A549 (cell line): ENCODE measurements around the gene OSBPL9. TPM values are rescaled to one million over a fixed set of nuclear protein-coding genes. Genes with fewer than 3 reads are reported as not detected.

Source experiments
- ATAC-seq, 2 experiments: fragments of 200-7000 bp in 1 of 2; fragments of >200 bp in 1 of 2; cut with Nextera tagmentation in 1 of 2; cut with Tn5 transposase in 1 of 2; 3 replicates each; pipeline versions ENCODE4 v1.8.0 to v1.9.1; 2018 to 2020; ENCODE audit warnings: mild to moderate bottlenecking in 1 of 2, moderate library complexity in 1 of 2
- CTCF ChIA-PET: fragments of 300-600 bp; sonication (Branson Sonifier 250); formaldehyde crosslinking; extraction: SDS; loops from one replicate; lab custom pipeline; 2021; ENCODE audit warnings: antibody characterized with exemption, inconsistent platforms; lab: Yijun Ruan, JAX
- POLR2A ChIA-PET: fragments of 350-600 bp; formaldehyde crosslinking; extraction: SDS; loops from one replicate; lab custom pipeline; 2021; ENCODE audit warnings: antibody characterized with exemption, inconsistent platforms; lab: Yijun Ruan, JAX
- DNase-seq, 2 experiments: peaks; one replicate each; pipeline versions ENCODE4 v3.0.0 to v3.0.0-alpha.2; 2011 to 2016; ENCODE audit warnings: low read depth in 1 of 2, low spot score in 1 of 2
- FAIRE-seq: peaks from 2 replicates; lab custom pipeline; 2011; peaks lifted over from hg19 to GRCh38; lab: Jason Lieb, UNC
- H3K27ac ChIP-seq, 2 experiments: fragments of >200 bp; sonication (Bioruptor Twin); formaldehyde crosslinking; 3 replicates each; pipeline ENCODE4 v1.5.1; 2016 to 2017
- H3K4me1 ChIP-seq: fragments of >200 bp; sonication (Bioruptor Twin); formaldehyde crosslinking; 3 replicates; pipeline ENCODE4 v1.6.1; 2016
- H3K4me2 ChIP-seq: fragments of >200 bp; sonication (Bioruptor Twin); formaldehyde crosslinking; 3 replicates; pipeline ENCODE4 v1.6.1; 2016
- H3K4me3 ChIP-seq: fragments of >200 bp; sonication (Bioruptor Twin); formaldehyde crosslinking; 3 replicates; pipeline ENCODE4 v1.5.1; 2016
- H3K9me3 ChIP-seq: fragments of >200 bp; sonication (Bioruptor Twin); formaldehyde crosslinking; 3 replicates; pipeline ENCODE4 v1.6.1; 2016
- ATOH8 ChIP-seq: fragments of 250-450 bp; sonication (Bioruptor Pico); IDR thresholded peaks from 2 replicates; pipeline ENCODE4 v1.5.0; 2020; ENCODE audit warnings: low read depth, mild to moderate bottlenecking, moderate library complexity
- BHLHE40 ChIP-seq: IDR thresholded peaks from 2 replicates; pipeline ENCODE4 v1.6.1; 2012; ENCODE audit warnings: low read depth, low read length, inconsistent platforms
- CBX2 ChIP-seq: fragments of 200-600 bp; sonication (generic); IDR thresholded peaks from 2 replicates; pipeline ENCODE4 v1.6.1; 2016; ENCODE audit warnings: low read depth, mild to moderate bottlenecking, borderline replicate concordance
- CBX8 ChIP-seq: fragments of 200-600 bp; sonication (generic); IDR thresholded peaks from 2 replicates; pipeline ENCODE4 v1.6.1; 2016
- EHF ChIP-seq: fragments of 250-450 bp; sonication (Bioruptor Pico); IDR thresholded peaks from 2 replicates; pipeline ENCODE4 v1.5.0; 2020; ENCODE audit warnings: mild to moderate bottlenecking
- ESRRA ChIP-seq: fragments of 150-350 bp; IDR thresholded peaks from 2 replicates; pipeline ENCODE4 v1.6.1; 2014; ENCODE audit warnings: mild to moderate bottlenecking, low read length, borderline replicate concordance
- FOSB ChIP-seq: fragments of 250-450 bp; sonication (Bioruptor Pico); IDR thresholded peaks from 2 replicates; pipeline ENCODE4 v1.5.0; 2020; ENCODE audit warnings: mild to moderate bottlenecking, moderate library complexity
- HEYL ChIP-seq: fragments of 250-450 bp; sonication (Bioruptor Pico); IDR thresholded peaks from 2 replicates; pipeline ENCODE4 v1.8.0; 2021; ENCODE audit warnings: mild to moderate bottlenecking, moderate library complexity
- HOXA7 ChIP-seq: fragments of 250-450 bp; sonication (Bioruptor Pico); IDR thresholded peaks from 2 replicates; pipeline ENCODE4 v1.5.0; 2020; ENCODE audit warnings: mild to moderate bottlenecking, moderate library complexity
- JUN ChIP-seq, 2 experiments: fragments of >200 bp; sonication (Bioruptor Twin); formaldehyde crosslinking; IDR thresholded peaks; 2 replicates in 1 of 2; 3 replicates in 1 of 2; pipeline ENCODE4 v1.6.1; 2016 to 2017
- KDM1A ChIP-seq: fragments of 200-600 bp; sonication (generic); IDR thresholded peaks from 2 replicates; pipeline ENCODE4 v1.6.1; 2016; ENCODE audit warnings: low read depth, mild to moderate bottlenecking
- MAX ChIP-seq: IDR thresholded peaks from 2 replicates; pipeline ENCODE4 v1.6.1; 2012
- MAZ ChIP-seq: fragments of 150-350 bp; IDR thresholded peaks from 2 replicates; pipeline ENCODE4 v1.6.1; 2014; ENCODE audit warnings: antibody characterized with exemption, low read depth, low read length, borderline replicate concordance
- NPAS2 ChIP-seq: fragments of 250-450 bp; sonication (Bioruptor Pico); IDR thresholded peaks from 2 replicates; pipeline ENCODE4 v1.8.0; 2022; ENCODE audit warnings: mild to moderate bottlenecking, moderate library complexity, borderline replicate concordance
- POLR2A ChIP-seq: IDR thresholded peaks from 2 replicates; pipeline ENCODE4 v1.6.1; 2012; ENCODE audit warnings: mild to moderate bottlenecking, low read length
- RARB ChIP-seq: fragments of 250-450 bp; sonication (Bioruptor Pico); IDR thresholded peaks from 2 replicates; pipeline ENCODE4 v1.8.0; 2021; ENCODE audit warnings: mild to moderate bottlenecking, moderate library complexity
- RCOR1 ChIP-seq: fragments of 150-350 bp; IDR thresholded peaks from 2 replicates; pipeline ENCODE4 v1.6.1; 2014; ENCODE audit warnings: antibody characterized with exemption, low read length, low read depth
- SMC3 ChIP-seq: fragments of >200 bp; sonication (Bioruptor Twin); formaldehyde crosslinking; IDR thresholded peaks from 3 replicates; pipeline ENCODE4 v1.6.1; 2018; ENCODE audit warnings: inconsistent platforms
- TFCP2L1 ChIP-seq: fragments of 250-450 bp; sonication (Bioruptor Pico); IDR thresholded peaks from 2 replicates; pipeline ENCODE4 v1.5.0; 2021; ENCODE audit warnings: mild to moderate bottlenecking
- TP53 ChIP-seq: fragments of 250-450 bp; sonication (Bioruptor Pico); IDR thresholded peaks from 2 replicates; pipeline ENCODE4 v1.5.0; 2021; ENCODE audit warnings: mild to moderate bottlenecking, moderate library complexity
- USF2 ChIP-seq: fragments of 450-650 bp; IDR thresholded peaks from 2 replicates; pipeline ENCODE4 v1.6.1; 2014; ENCODE audit warnings: antibody characterized with exemption
- ZC3H11A ChIP-seq: fragments of 450-650 bp; IDR thresholded peaks from 2 replicates; pipeline ENCODE4 v1.6.1; 2014; ENCODE audit warnings: antibody characterized with exemption, mild to moderate bottlenecking
- ZFP36 ChIP-seq: fragments of 450-650 bp; IDR thresholded peaks from 2 replicates; pipeline ENCODE4 v1.6.1; 2014; ENCODE audit warnings: borderline replicate concordance; ENCODE audit not compliant: partially characterized antibody
- ZSCAN20 ChIP-seq: fragments of 250-450 bp; sonication (Bioruptor Pico); IDR thresholded peaks from 2 replicates; pipeline ENCODE4 v1.8.0; 2022; ENCODE audit warnings: mild to moderate bottlenecking, moderate library complexity
- WGBS: methylation state at CpG from one replicate; pipeline ENCODE4 v1.1.6; 2017; ENCODE audit errors: missing lambda C conversion rate; 5-methylcytosine and 5-hydroxymethylcytosine counted together
- polyA plus RNA-seq, 4 experiments: library from polyadenylated mRNA; depleted of rRNA in 3 of 4; stranded (reverse); fragments of >200 nt; fragmentation: RNase III in 1 of 4; extraction: RNeasy Plus Mini Kit Qiagen cat#74134 plus additional on column Dnase treatment in 1 of 4; gene quantifications; 2 replicates in 3 of 4; 3 replicates in 1 of 4; pipeline ENCODE4 v1.2.3, GENCODE V29; 2011 to 2017

Gene OSBPL9
- polyA plus RNA-seq, 2 of the 4 experiments (the other 2 are of a cell fraction) = 52.6 to 93.7 TPM

- H3K27ac ChIP-seq = peak overlapping the region; percentile 85 to 98
- peak overlapping the region; percentile 87 for H3K4me2 ChIP-seq
- ChIA-PET CTCF (interaction anchor here (1.1 kb wide), 1 partner anchor 13 kb away, joined by 4 read pairs; no protein-coding TSS in a partner anchor), POLR2A (interaction anchor here (0.8 to 1.5 kb wide), 5 partner anchors 9 to 85 kb away, joined by 3 to 10 read pairs (median 4); no protein-coding TSS in a partner anchor)
- H3K9me3 ChIP-seq = no peaks in the 10 kb centered on the region
- WGBS = 2% methylated on average over 7 of the region's 53 CpGs
- TF ChIP-seq MAX = peak; percentile 73
- TF ChIP-seq SMC3 = peak; percentile 9; the same call in 1 of the 3 replicates
- no peak for TF ChIP-seq FOSB
- TF ChIP-seq POLR2A = peak; percentile 56
- TF ChIP-seq RCOR1 = no peak
- TF ChIP-seq ATOH8 = no peak
- peak; percentile 53; the same call in 1 of the 2 replicates for TF ChIP-seq KDM1A
- TF ChIP-seq USF2 = peak; percentile 67
- TF ChIP-seq MAZ = peak; percentile 76
- TF ChIP-seq JUN (IDR thresholded peaks at IDR 0.05) = peak; percentile 34 to 62; a peak in 1 of 5 replicates
- no peak for TF ChIP-seq BHLHE40
- peak; percentile 98 for ATAC-seq
- H3K4me3 ChIP-seq = peak overlapping the region; percentile 85
- no peak for FAIRE-seq
- DNase-seq = peak; percentile 90 to 92
- H3K4me1 ChIP-seq = peaks cover 42% of the 10 kb centered on the region
Observed at GRCh38 chr1:51729156-51729823, 112.4 kb downstream of the OSBPL9 start.

- H3K4me1 ChIP-seq = peaks cover 48% of the 10 kb centered on the region
- TF ChIP-seq SMC3 (no peak), ZSCAN20 (CRISPR knock-in tag) (no peak), MAX (no peak), CBX8 (no peak), JUN (IDR thresholded peaks at IDR 0.05) (no peak; a peak in 1 of 5 replicates), CBX2 (no peak), HEYL (CRISPR knock-in tag) (no peak), RARB (CRISPR knock-in tag) (no peak), TFCP2L1 (CRISPR knock-in tag) (no peak), KDM1A (no peak)
- CTCF ChIA-PET = interaction anchor here (0.6 to 0.7 kb wide), 2 partner anchors 11 to 43 kb away, joined by 3 read pairs; no protein-coding TSS in a partner anchor
- WGBS = 0% methylated on average over 8 of the region's 28 CpGs
- DNase-seq (peak; percentile 21 to 33), ATAC-seq (peak; percentile 68 to 71), FAIRE-seq (no peak)
- H3K27ac ChIP-seq = peak overlapping the region; percentile 85 to 98
- POLR2A ChIA-PET = interaction anchor here (1.0 to 1.5 kb wide), 5 partner anchors 8 to 82 kb away, joined by 4 to 10 read pairs (median 6); no protein-coding TSS in a partner anchor
- peak overlapping the region; percentile 85 for H3K4me3 ChIP-seq
- no peaks in the 10 kb centered on the region for H3K9me3 ChIP-seq
- peak overlapping the region; percentile 92 for H3K4me2 ChIP-seq
Observed at GRCh38 chr1:51729824-51730301, 113.0 kb downstream of the OSBPL9 start.

- WGBS = 89% methylated on average over 4 of the region's 4 CpGs
- H3K4me3 ChIP-seq = no peak overlapping the region
- no peak for ATAC-seq
- TF ChIP-seq TP53 (CRISPR knock-in tag) (no peak), ESRRA (no peak), ZFP36 (no peak), HOXA7 (no peak), EHF (CRISPR knock-in tag) (no peak), NPAS2 (no peak), MAX (no peak), HEYL (CRISPR knock-in tag) (no peak), POLR2A (no peak), ZC3H11A (no peak), SMC3 (no peak)
- TF ChIP-seq, all 56 proteins: peak for 0
- H3K4me1 ChIP-seq = peaks cover 69% of the 10 kb centered on the region
- no peak for FAIRE-seq
- POLR2A ChIA-PET = no interaction called here
- no peak overlapping the region for H3K27ac ChIP-seq
- DNase-seq = no peak
- H3K9me3 ChIP-seq = no peaks in the 10 kb centered on the region
- peak overlapping the region; percentile 92 for H3K4me2 ChIP-seq
- CTCF ChIA-PET = interaction anchor here (0.9 to 1.3 kb wide), 3 partner anchors 17 to 104 kb away, joined by 3 to 8 read pairs (median 4); no protein-coding TSS in a partner anchor
Observed at GRCh38 chr1:51731998-51732397, 115.1 kb downstream of the OSBPL9 start.
